RWPE2 (cell line): ENCODE data around the gene EEFSEC.

Experiments used
- ATAC-seq: fragments of 200-7000 bp; cut with Tn5 transposase; 3 replicates; pipeline ENCODE4 v1.9.1; 2021; ENCODE audit warnings: low read depth
- DNase-seq: peaks from one replicate; pipeline ENCODE4 v3.0.0-alpha.2; 2020; ENCODE audit warnings: low spot score
- H3K27ac ChIP-seq: fragments of 450-650 bp; 2 replicates; pipeline ENCODE4 v1.5.1; 2017; ENCODE audit warnings: mild to moderate bottlenecking; ENCODE audit not compliant: poor library complexity, severe bottlenecking
- H3K27me3 ChIP-seq: fragments of 250-450 bp; sonication (Bioruptor Pico); 2 replicates; pipeline ENCODE4 v1.5.1; 2021; ENCODE audit warnings: mild to moderate bottlenecking, moderate library complexity; ENCODE audit not compliant: insufficient read depth, poor library complexity, severe bottlenecking
- H3K36me3 ChIP-seq: fragments of 250-450 bp; sonication (Bioruptor Pico); 2 replicates; pipeline ENCODE4 v1.5.1; 2020; ENCODE audit warnings: low read depth, mild to moderate bottlenecking, moderate library complexity
- H3K4me1 ChIP-seq: fragments of 250-450 bp; sonication (Bioruptor Pico); 2 replicates; pipeline ENCODE4 v1.5.1; 2021; ENCODE audit warnings: mild to moderate bottlenecking, moderate library complexity; ENCODE audit not compliant: insufficient read depth, poor library complexity, severe bottlenecking
- H3K4me3 ChIP-seq: fragments of 250-450 bp; sonication (Bioruptor Pico); 2 replicates; pipeline ENCODE4 v1.5.1; 2021; ENCODE audit warnings: mild to moderate bottlenecking, moderate library complexity; ENCODE audit not compliant: severe bottlenecking
- H3K9me3 ChIP-seq: fragments of 250-450 bp; sonication (Bioruptor Pico); 2 replicates; pipeline ENCODE4 v1.5.1; 2021; ENCODE audit warnings: mild to moderate bottlenecking, moderate library complexity; ENCODE audit not compliant: severe bottlenecking
- CTCF ChIP-seq: fragments of 450-650 bp; IDR thresholded peaks from one replicate; pipeline ENCODE4 v1.5.1; 2017; ENCODE audit warnings: mild to moderate bottlenecking, moderate library complexity; ENCODE audit not compliant: poor library complexity, severe bottlenecking

EEFSEC gene

DNA sequence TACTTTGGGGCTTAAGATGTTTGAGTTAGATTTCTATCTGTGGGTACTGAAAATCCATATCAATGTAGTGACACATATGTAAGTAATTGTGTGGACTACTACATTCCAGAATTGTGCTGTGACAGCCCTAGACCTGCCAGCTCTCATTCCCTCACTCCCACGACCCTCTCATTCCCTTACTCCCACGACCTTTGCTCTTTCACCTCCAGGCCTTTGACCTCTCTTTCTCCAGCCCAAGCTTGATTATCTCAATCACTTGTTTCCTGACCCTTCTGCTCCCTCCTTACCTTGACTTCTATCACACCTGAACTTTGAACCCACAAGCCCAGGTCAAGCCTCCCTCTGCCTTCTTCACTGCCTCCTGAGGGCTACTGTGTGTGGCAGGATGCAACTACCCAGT, 26.0 kb upstream of the EEFSEC start:
- ATAC-seq (no peak), DNase-seq (no peak)
- Histone ChIP-seq H3K4me3 (no peak overlapping the region), H3K27ac (no peak overlapping the region), H3K27me3 (no peaks in the 10 kb centered on the region), H3K4me1 (peaks cover 4% of the 10 kb centered on the region), H3K9me3 (no peaks in the 10 kb centered on the region), H3K36me3 (no peaks in the 10 kb centered on the region)
- TF ChIP-seq CTCF = no peak

DNA sequence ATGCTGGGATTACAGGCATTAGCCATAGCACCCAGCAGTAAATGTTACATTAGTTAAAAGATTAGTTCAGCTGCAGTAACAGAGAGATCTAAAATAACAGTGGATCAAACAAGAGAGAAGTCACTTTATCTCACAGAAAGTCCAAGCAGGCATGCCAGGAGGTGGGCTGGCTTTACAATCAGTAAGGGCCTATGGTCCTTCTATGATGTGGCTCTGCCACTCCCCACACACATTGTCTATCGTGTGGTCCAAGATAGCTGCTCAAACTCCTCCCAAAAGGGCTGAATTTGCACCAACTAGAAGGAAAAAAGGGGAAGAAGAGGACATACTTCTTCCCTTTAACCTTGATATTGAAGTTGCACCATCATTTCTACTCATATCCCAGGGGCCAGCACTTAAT, 25.0 kb upstream of the EEFSEC start:
- ATAC-seq = no peak

GRCh38 chr3:128131897-128132646, 21.2 kb upstream of the EEFSEC start:
- Histone ChIP-seq H3K9me3 (no peaks in the 10 kb centered on the region), H3K27me3 (no peaks in the 10 kb centered on the region), H3K27ac (no peak overlapping the region), H3K36me3 (no peaks in the 10 kb centered on the region), H3K4me3 (no peak overlapping the region), H3K4me1 (no peaks in the 10 kb centered on the region)
- no peak for ATAC-seq
- TF ChIP-seq CTCF = no peak
- DNase-seq = no peak

More for the DNA sequence above, 25.0 kb upstream of the EEFSEC start:
- H3K9me3 ChIP-seq = no peaks in the 10 kb centered on the region
- no peak for TF ChIP-seq CTCF
- H3K36me3 ChIP-seq = no peaks in the 10 kb centered on the region
- no peak for DNase-seq
- no peaks in the 10 kb centered on the region for H3K4me1 ChIP-seq
- H3K27ac ChIP-seq = no peak overlapping the region
- H3K4me3 ChIP-seq = no peak overlapping the region
- no peaks in the 10 kb centered on the region for H3K27me3 ChIP-seq

- Histone ChIP-seq H3K4me1 (no peaks in the 10 kb centered on the region), H3K27ac (no peak overlapping the region), H3K9me3 (no peaks in the 10 kb centered on the region), H3K27me3 (peaks cover 3% of the 10 kb centered on the region), H3K4me3 (no peak overlapping the region), H3K36me3 (no peaks in the 10 kb centered on the region)
- DNase-seq (no peak), ATAC-seq (peak; percentile 61; the same call in 2 of the 3 replicates)
- TF ChIP-seq CTCF = peak; percentile 65
These were observed 19.9 kb upstream of the EEFSEC start for GRCh38 chr3:128133273-128133883.

- ATAC-seq (no peak), DNase-seq (no peak)
- Histone ChIP-seq H3K27me3 (peaks cover 6% of the 10 kb centered on the region), H3K4me3 (no peak overlapping the region), H3K9me3 (no peaks in the 10 kb centered on the region), H3K27ac (no peak overlapping the region), H3K4me1 (no peaks in the 10 kb centered on the region), H3K36me3 (no peaks in the 10 kb centered on the region)
- TF ChIP-seq CTCF = no peak
These were observed 9.8 kb upstream of the EEFSEC start for GRCh38 chr3:128143496-128143895.
